Cardiac muscle cell (in vitro differentiated cells and primary cell): ENCODE results near the gene MVK. TPM values are rescaled to one million over a fixed set of nuclear protein-coding genes. Genes with fewer than 3 reads are reported as not detected.
A peak's percentile ranks its signal among the peaks of the same experiment; 100 is the strongest.

ENCODE experiments used
- DNase-seq, 2 donors: peaks; one replicate each; pipeline versions ENCODE4 v3.0.0 to v3.0.0-alpha.2; 2010 to 2017; ENCODE audit warnings: low read depth in 1 of 2, low spot score in 1 of 2
- H3K27ac ChIP-seq: fragments of 200-600 bp; sonication (generic); 2 replicates; pipeline ENCODE4 v1.5.1; 2016
- H3K27me3 ChIP-seq: fragments of 200-600 bp; sonication (generic); 2 replicates; pipeline ENCODE4 v1.6.0; 2016; ENCODE audit warnings: control low read depth
- H3K36me3 ChIP-seq: fragments of 200-600 bp; sonication (generic); 2 replicates; pipeline ENCODE4 v1.5.1; 2016; ENCODE audit warnings: control low read depth
- H3K4me1 ChIP-seq: fragments of 200-600 bp; sonication (generic); 2 replicates; pipeline ENCODE4 v1.8.1; 2017; ENCODE audit warnings: low read depth, mild to moderate bottlenecking, mixed run types
- H3K4me3 ChIP-seq: fragments of 200-600 bp; sonication (generic); 2 replicates; pipeline ENCODE4 v1.5.1; 2016; ENCODE audit warnings: mild to moderate bottlenecking
- H3K9me3 ChIP-seq: fragments of 200-600 bp; sonication (generic); 2 replicates; pipeline ENCODE4 v1.5.1; 2017; ENCODE audit warnings: low read depth, mild to moderate bottlenecking, control low read depth
- CTCF ChIP-seq: IDR thresholded peaks from 2 replicates; pipeline ENCODE4 v1.5.1; 2012; ENCODE audit warnings: low read depth, mild to moderate bottlenecking, low read length
- polyA plus RNA-seq: library from polyadenylated mRNA; unstranded; fragments of >200 nt; fragmentation: Nextera tagmentation; extraction: Ambion mirVana; gene quantifications from 2 replicates; pipeline ENCODE4 v1.2.1, GENCODE V29; 2016
- total RNA-seq: library from RNA; depleted of rRNA; stranded (reverse); fragments of >200 nt; gene quantifications from 2 replicates; pipeline ENCODE4 v1.2.3, GENCODE V29; 2016

MVK gene
- total and polyA plus RNA-seq, 2 experiments from 2014 or later = 29.0 to 56.1 TPM

GRCh38 chr12:109595321-109595902 lies 21.8 kb downstream of the MVK start:
- H3K9me3 ChIP-seq = no peaks in the 10 kb centered on the region
- peaks cover 32% of the 10 kb centered on the region for H3K4me1 ChIP-seq
- no peaks in the 10 kb centered on the region for H3K27me3 ChIP-seq
- peaks cover 4% of the 10 kb centered on the region for H3K36me3 ChIP-seq
- no peak for TF ChIP-seq CTCF
- H3K4me3 ChIP-seq = no peak overlapping the region
- H3K27ac ChIP-seq = no peak overlapping the region
- no peak for DNase-seq

GRCh38 chr12:109596418-109597244 lies 23.0 kb downstream of the MVK start:
- Histone ChIP-seq H3K4me1 (peaks cover 32% of the 10 kb centered on the region), H3K4me3 (no peak overlapping the region), H3K27me3 (no peaks in the 10 kb centered on the region), H3K9me3 (no peaks in the 10 kb centered on the region), H3K27ac (peak overlapping the region; percentile 35), H3K36me3 (peaks cover 4% of the 10 kb centered on the region)
- DNase-seq = no peak
- TF ChIP-seq CTCF = no peak

- Histone ChIP-seq H3K4me1 (peaks cover 31% of the 10 kb centered on the region), H3K27me3 (no peaks in the 10 kb centered on the region), H3K36me3 (peaks cover 4% of the 10 kb centered on the region), H3K4me3 (no peak overlapping the region), H3K27ac (peak overlapping the region; percentile 35), H3K9me3 (no peaks in the 10 kb centered on the region)
- no peak for DNase-seq
- no peak for TF ChIP-seq CTCF
Observed at GRCh38 chr12:109597414-109597794, 23.8 kb downstream of the MVK start.

- peak; percentile 88 to 91 for DNase-seq
- Histone ChIP-seq H3K27ac (peak overlapping the region; percentile 25), H3K4me1 (peaks cover 26% of the 10 kb centered on the region), H3K4me3 (no peak overlapping the region), H3K9me3 (no peaks in the 10 kb centered on the region), H3K27me3 (no peaks in the 10 kb centered on the region), H3K36me3 (peaks cover 4% of the 10 kb centered on the region)
- TF ChIP-seq CTCF = peak; percentile 98
Observed at GRCh38 chr12:109597795-109598427, 24.3 kb downstream of the MVK start.

GRCh38 chr12:109598428-109598854 lies 24.8 kb downstream of the MVK start:
- peaks cover 4% of the 10 kb centered on the region for H3K36me3 ChIP-seq
- no peak for DNase-seq
- H3K27me3 ChIP-seq = no peaks in the 10 kb centered on the region
- no peak for TF ChIP-seq CTCF
- no peak overlapping the region for H3K4me3 ChIP-seq
- H3K4me1 ChIP-seq = peaks cover 20% of the 10 kb centered on the region
- H3K27ac ChIP-seq = peak overlapping the region; percentile 25
- H3K9me3 ChIP-seq = no peaks in the 10 kb centered on the region
